Mesenchymal stem cell (in vitro differentiated cells and primary cell): Measurements from ENCODE around the gene XPNPEP1.

Experiments used
- DNase-seq: peaks from one replicate; pipeline ENCODE4 v3.0.0-alpha.2; 2013
- H2AFZ ChIP-seq: one replicate; pipeline ENCODE4 v1.6.1; 2013; ENCODE audit warnings: low read depth, mild to moderate bottlenecking, control low read depth, inconsistent platforms, low read length, moderate library complexity
- H2AK5ac ChIP-seq: 2 replicates; pipeline ENCODE4 v1.6.1; 2013; ENCODE audit warnings: low read length, moderate library complexity, mild to moderate bottlenecking, inconsistent platforms; ENCODE audit not compliant: severe bottlenecking
- H2BK120ac ChIP-seq: one replicate; pipeline ENCODE4 v1.6.1; 2013; ENCODE audit warnings: low read depth, mild to moderate bottlenecking, inconsistent platforms, low read length, moderate library complexity
- H2BK12ac ChIP-seq, 2 experiments: one replicate each; pipeline ENCODE4 v1.6.1; 2013; ENCODE audit warnings: inconsistent platforms in 2 of 2, low read length in 2 of 2, mild to moderate bottlenecking in 2 of 2, moderate library complexity in 2 of 2, control low read depth in 1 of 2
- H2BK15ac ChIP-seq: one replicate; pipeline ENCODE4 v1.6.1; 2013; ENCODE audit warnings: mild to moderate bottlenecking, low read depth, inconsistent platforms; ENCODE audit not compliant: poor library complexity, severe bottlenecking
- H2BK5ac ChIP-seq: 2 replicates; pipeline ENCODE4 v1.6.1; 2013; ENCODE audit warnings: low read depth, mild to moderate bottlenecking, low read length, control low read depth, inconsistent platforms; ENCODE audit not compliant: poor library complexity, severe bottlenecking
- H3K14ac ChIP-seq, 2 experiments: one replicate each; pipeline ENCODE4 v1.6.1; 2013; ENCODE audit warnings: inconsistent platforms in 2 of 2, low read length in 2 of 2, control low read depth in 1 of 2, mild to moderate bottlenecking in 1 of 2, moderate library complexity in 1 of 2
- H3K18ac ChIP-seq, 2 experiments: one replicate each; pipeline ENCODE4 v1.6.1; 2013; ENCODE audit warnings: inconsistent platforms in 2 of 2, low read length in 2 of 2, control low read depth in 1 of 2, low read depth in 1 of 2, mild to moderate bottlenecking in 1 of 2
- H3K23ac ChIP-seq, 2 experiments: one replicate each; pipeline ENCODE4 v1.6.1; 2013; ENCODE audit warnings: inconsistent platforms in 2 of 2, low read length in 2 of 2, mild to moderate bottlenecking in 2 of 2, moderate library complexity in 2 of 2, control low read depth in 1 of 2
- H3K27ac ChIP-seq: 2 replicates; pipeline ENCODE4 v1.5.1; 2013; ENCODE audit warnings: mild to moderate bottlenecking, moderate library complexity, low read length, control low read depth, inconsistent platforms; ENCODE audit not compliant: poor library complexity, severe bottlenecking
- H3K27me3 ChIP-seq, 2 experiments: 2 replicates each; pipeline versions ENCODE4 v1.6.1 to v1.7.0; 2013; ENCODE audit warnings: low read length in 2 of 2, mild to moderate bottlenecking in 2 of 2, moderate library complexity in 2 of 2, control low read depth in 1 of 2, inconsistent platforms in 1 of 2; ENCODE audit not compliant: control insufficient read depth in 1 of 2, insufficient read depth in 1 of 2
- H3K36me3 ChIP-seq, 2 experiments: 2 replicates each; pipeline versions ENCODE4 v1.6.1 to v1.7.0; 2013; ENCODE audit warnings: low read length in 2 of 2, control low read depth in 1 of 2, inconsistent platforms in 1 of 2, low read depth in 1 of 2, mild to moderate bottlenecking in 1 of 2; ENCODE audit not compliant: insufficient read depth in 2 of 2, control insufficient read depth in 1 of 2
- H3K4ac ChIP-seq, 2 experiments: one replicate each; pipeline ENCODE4 v1.6.1; 2013; ENCODE audit warnings: inconsistent platforms in 2 of 2, low read length in 2 of 2, mild to moderate bottlenecking in 2 of 2, moderate library complexity in 2 of 2, control low read depth in 1 of 2, low read depth in 1 of 2
- H3K4me1 ChIP-seq: 2 replicates; pipeline ENCODE4 v1.6.1; 2013; ENCODE audit warnings: low read depth, low read length, control low read depth; ENCODE audit not compliant: control insufficient read depth, insufficient read depth
- H3K4me2 ChIP-seq: 2 replicates; pipeline ENCODE4 v1.6.1; 2013; ENCODE audit warnings: low read length, mild to moderate bottlenecking, inconsistent platforms; ENCODE audit not compliant: poor library complexity, severe bottlenecking
- H3K4me3 ChIP-seq, 2 experiments: 2 replicates each; pipeline versions ENCODE4 v1.5.1 to v1.7.0; 2013; ENCODE audit warnings: low read length in 2 of 2, mild to moderate bottlenecking in 2 of 2, control low read depth in 1 of 2, low read depth in 1 of 2; ENCODE audit not compliant: insufficient read depth in 1 of 2
- H3K79me1 ChIP-seq: replicated peaks from 2 replicates; pipeline ENCODE4 v1.6.1; 2013; ENCODE audit warnings: mild to moderate bottlenecking, control low read depth, low read length, inconsistent platforms; ENCODE audit not compliant: poor library complexity, severe bottlenecking
- H3K9ac ChIP-seq: 2 replicates; pipeline ENCODE4 v1.7.0; 2013; ENCODE audit warnings: mild to moderate bottlenecking, low read length, moderate library complexity
- H3K9me3 ChIP-seq: 2 replicates; pipeline ENCODE4 v1.7.0; 2013; ENCODE audit warnings: mild to moderate bottlenecking, low read length; ENCODE audit not compliant: control insufficient read depth
- H4K8ac ChIP-seq: one replicate; pipeline ENCODE4 v1.6.1; 2013; ENCODE audit warnings: inconsistent platforms, mild to moderate bottlenecking, low read length, moderate library complexity
- H4K91ac ChIP-seq: one replicate; pipeline ENCODE4 v1.6.1; 2013; ENCODE audit warnings: mild to moderate bottlenecking, low read length, inconsistent platforms
- WGBS: methylation state at CpG from one replicate; pipeline ENCODE4 v1.1.7; 2013; ENCODE audit warnings: mixed read lengths; 5-methylcytosine and 5-hydroxymethylcytosine counted together

Gene XPNPEP1

DNA sequence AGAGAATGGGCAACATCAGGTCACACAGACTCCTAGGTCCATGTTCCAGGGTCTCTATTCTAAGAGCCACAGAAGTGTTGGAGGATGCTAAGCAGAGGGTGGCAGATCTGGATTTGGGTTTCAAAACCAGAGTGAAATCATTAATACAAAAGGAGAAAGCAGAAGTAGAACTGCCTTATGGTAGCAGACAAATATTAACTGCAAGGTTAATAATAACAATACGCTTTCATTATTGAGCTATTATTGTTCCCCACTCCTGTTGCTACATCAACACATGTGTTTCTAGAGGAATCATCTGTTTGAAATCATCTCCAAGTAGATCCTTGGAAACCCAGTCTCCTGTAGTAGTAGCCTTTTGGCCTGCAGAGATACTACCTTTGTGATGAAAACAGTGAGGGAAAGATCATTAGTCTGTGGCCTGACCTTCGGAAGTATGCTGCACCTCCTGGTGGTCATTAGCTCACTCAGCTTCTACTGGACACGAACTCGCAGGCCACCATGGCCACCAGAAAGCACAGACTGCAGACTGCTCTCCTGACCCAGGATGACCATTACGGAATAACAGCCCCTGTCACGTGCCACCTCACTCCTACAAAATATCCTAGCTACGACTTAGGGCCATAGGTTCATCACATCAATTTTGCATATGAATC, 84.6 kb downstream of the XPNPEP1 start:
- H3K27me3 ChIP-seq = peaks cover 5 to 24% of the 10 kb centered on the region in 2 experiments
- no peak overlapping the region for H3K9ac ChIP-seq
- no peak overlapping the region for H3K4ac ChIP-seq
- no peak overlapping the region for H4K8ac ChIP-seq
- no peak overlapping the region for H2AFZ ChIP-seq
- no peak overlapping the region for H3K4me2 ChIP-seq
- no peaks in the 10 kb centered on the region for H3K4me1 ChIP-seq
- no peak overlapping the region for H3K18ac ChIP-seq
- H2BK15ac ChIP-seq = no peak overlapping the region
- peak overlapping the region in 1 of 2 experiments; percentile 30 for H3K14ac ChIP-seq
- 85% methylated on average over 7 of the region's 7 CpGs for WGBS
- no peak overlapping the region for H4K91ac ChIP-seq
- H3K27ac ChIP-seq = no peak overlapping the region
- DNase-seq = no peak
- no peak overlapping the region for H3K4me3 ChIP-seq
- no peaks in the 10 kb centered on the region for H3K79me1 ChIP-seq
- no peak overlapping the region for H2BK5ac ChIP-seq
- no peak overlapping the region for H3K23ac ChIP-seq
- no peak overlapping the region for H2BK120ac ChIP-seq
- H3K9me3 ChIP-seq = no peaks in the 10 kb centered on the region
- no peaks in the 10 kb centered on the region for H3K36me3 ChIP-seq
- H2BK12ac ChIP-seq = no peak overlapping the region
- H2AK5ac ChIP-seq = no peak overlapping the region

DNA sequence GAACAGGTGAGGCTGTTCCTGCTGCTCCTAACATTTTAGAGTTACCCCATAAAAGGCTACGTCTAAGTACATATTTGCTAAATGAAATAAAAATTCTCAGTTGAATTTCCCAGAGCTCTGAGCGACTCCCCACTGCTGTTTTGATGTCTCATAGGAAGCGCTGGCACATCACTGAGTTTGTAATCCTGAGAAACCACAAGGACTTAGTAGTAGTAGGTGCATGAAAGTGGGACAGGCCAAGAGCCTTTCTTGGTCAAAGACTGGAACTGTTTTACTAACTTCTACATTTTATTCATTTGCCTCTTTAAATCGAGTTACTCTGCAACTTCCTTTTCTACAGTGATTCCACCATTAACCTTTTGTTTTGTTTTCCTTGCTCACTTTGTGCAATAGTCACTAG, 85.9 kb downstream of the XPNPEP1 start:
- WGBS = 70% methylated on average over 4 of the region's 4 CpGs

DNA sequence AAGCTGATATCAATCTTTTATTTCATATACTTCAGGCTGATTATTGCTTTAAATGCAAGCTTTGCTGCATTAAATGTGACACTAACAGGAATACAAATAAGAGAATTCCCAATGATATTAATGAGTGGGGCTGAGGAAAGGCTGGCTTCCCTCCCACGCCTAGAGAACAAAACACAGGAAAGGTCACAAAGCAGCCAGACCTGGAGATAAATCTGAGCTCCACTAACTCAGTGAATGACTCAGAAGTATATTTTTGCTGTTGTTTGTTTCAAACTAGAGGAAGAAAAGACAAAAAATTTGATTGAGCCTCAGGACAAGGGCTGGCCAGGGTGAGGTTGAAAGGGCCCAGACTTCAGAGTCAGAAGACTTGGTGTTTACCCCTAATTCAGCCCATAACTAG, 88.1 kb downstream of the XPNPEP1 start:
- no peak overlapping the region for H3K9ac ChIP-seq
- H2BK5ac ChIP-seq = no peak overlapping the region
- H3K36me3 ChIP-seq = no peaks in the 10 kb centered on the region
- H3K9me3 ChIP-seq = no peaks in the 10 kb centered on the region
- H3K23ac ChIP-seq = no peak overlapping the region
- H3K4ac ChIP-seq = no peak overlapping the region
- no peak overlapping the region for H2BK120ac ChIP-seq
- H3K18ac ChIP-seq = no peak overlapping the region
- no peak for DNase-seq
- H3K4me1 ChIP-seq = no peaks in the 10 kb centered on the region
- H2BK12ac ChIP-seq = no peak overlapping the region
- peaks cover 5 to 8% of the 10 kb centered on the region in 2 experiments for H3K27me3 ChIP-seq
- no peak overlapping the region for H3K4me3 ChIP-seq
- H3K79me1 ChIP-seq = no peaks in the 10 kb centered on the region
- no peak overlapping the region for H2BK15ac ChIP-seq
- H2AK5ac ChIP-seq = no peak overlapping the region
- H4K91ac ChIP-seq = no peak overlapping the region
- no peak overlapping the region for H3K14ac ChIP-seq
- no CpG with 5 or more reads among the region's 1 CpG for WGBS
- H2AFZ ChIP-seq = no peak overlapping the region
- no peak overlapping the region for H3K4me2 ChIP-seq
- H4K8ac ChIP-seq = no peak overlapping the region
- H3K27ac ChIP-seq = no peak overlapping the region

More for the DNA sequence above, 85.9 kb downstream of the XPNPEP1 start:
- H2BK120ac ChIP-seq = no peak overlapping the region
- H2AK5ac ChIP-seq = no peak overlapping the region
- H3K27me3 ChIP-seq = peaks cover 5 to 13% of the 10 kb centered on the region in 2 experiments
- H3K27ac ChIP-seq = no peak overlapping the region
- no peaks in the 10 kb centered on the region for H3K9me3 ChIP-seq
- no peaks in the 10 kb centered on the region for H3K79me1 ChIP-seq
- H3K4me3 ChIP-seq = no peak overlapping the region
- H3K4me2 ChIP-seq = no peak overlapping the region
- H3K14ac ChIP-seq = no peak overlapping the region
- H3K36me3 ChIP-seq = no peaks in the 10 kb centered on the region
- no peak overlapping the region for H4K91ac ChIP-seq
- H3K4ac ChIP-seq = no peak overlapping the region
- H3K4me1 ChIP-seq = no peaks in the 10 kb centered on the region
- no peak for DNase-seq
- H2BK15ac ChIP-seq = no peak overlapping the region
- no peak overlapping the region for H4K8ac ChIP-seq
- H2BK5ac ChIP-seq = no peak overlapping the region
- no peak overlapping the region for H2BK12ac ChIP-seq
- H3K9ac ChIP-seq = no peak overlapping the region
- H2AFZ ChIP-seq = no peak overlapping the region
- H3K23ac ChIP-seq = no peak overlapping the region
- H3K18ac ChIP-seq = no peak overlapping the region

DNA sequence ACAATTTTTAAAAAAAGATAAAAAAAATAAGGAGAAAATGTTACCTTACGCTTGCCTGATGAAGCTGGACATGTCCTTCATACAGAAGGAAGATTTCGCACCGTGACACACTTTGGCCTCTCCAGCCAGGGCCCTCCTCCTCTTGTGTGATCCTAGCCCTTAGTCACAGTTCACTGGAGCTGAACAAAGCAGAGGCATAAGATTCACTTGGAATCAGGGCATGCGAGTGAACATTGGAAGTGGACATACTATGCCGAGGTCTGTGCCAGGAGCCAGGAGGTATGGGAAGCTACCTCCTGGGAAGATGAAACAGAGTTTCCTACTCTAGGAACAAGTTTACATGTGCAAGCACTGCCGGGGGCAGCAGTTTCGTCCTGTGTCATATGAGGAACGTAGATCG, 91.5 kb downstream of the XPNPEP1 start:
- Histone ChIP-seq H2BK120ac (no peak overlapping the region), H3K23ac (no peak overlapping the region), H3K14ac (no peak overlapping the region), H3K36me3 (no peaks in the 10 kb centered on the region), H2AFZ (no peak overlapping the region), H3K9ac (no peak overlapping the region), H2AK5ac (no peak overlapping the region), H2BK15ac (no peak overlapping the region), H3K4me2 (no peak overlapping the region), H3K79me1 (no peaks in the 10 kb centered on the region), H4K91ac (no peak overlapping the region), H3K27me3 (peaks cover 5 to 6% of the 10 kb centered on the region in 2 experiments), H3K4me3 (no peak overlapping the region), H2BK5ac (no peak overlapping the region), H3K27ac (no peak overlapping the region), H3K4me1 (no peaks in the 10 kb centered on the region), H3K18ac (no peak overlapping the region), H2BK12ac (no peak overlapping the region), H3K4ac (no peak overlapping the region), H3K9me3 (no peaks in the 10 kb centered on the region), H4K8ac (no peak overlapping the region)
- 91% methylated on average over 9 of the region's 9 CpGs for WGBS
- DNase-seq = no peak
